Measurements from ENCODE around the gene ZIC1. TPM values are rescaled to one million over a fixed set of nuclear protein-coding genes. Genes with fewer than 3 reads are reported as not detected.

ZIC1 gene
- polyA plus RNA-seq, 1 donor, result 24.8 TPM

DNA sequence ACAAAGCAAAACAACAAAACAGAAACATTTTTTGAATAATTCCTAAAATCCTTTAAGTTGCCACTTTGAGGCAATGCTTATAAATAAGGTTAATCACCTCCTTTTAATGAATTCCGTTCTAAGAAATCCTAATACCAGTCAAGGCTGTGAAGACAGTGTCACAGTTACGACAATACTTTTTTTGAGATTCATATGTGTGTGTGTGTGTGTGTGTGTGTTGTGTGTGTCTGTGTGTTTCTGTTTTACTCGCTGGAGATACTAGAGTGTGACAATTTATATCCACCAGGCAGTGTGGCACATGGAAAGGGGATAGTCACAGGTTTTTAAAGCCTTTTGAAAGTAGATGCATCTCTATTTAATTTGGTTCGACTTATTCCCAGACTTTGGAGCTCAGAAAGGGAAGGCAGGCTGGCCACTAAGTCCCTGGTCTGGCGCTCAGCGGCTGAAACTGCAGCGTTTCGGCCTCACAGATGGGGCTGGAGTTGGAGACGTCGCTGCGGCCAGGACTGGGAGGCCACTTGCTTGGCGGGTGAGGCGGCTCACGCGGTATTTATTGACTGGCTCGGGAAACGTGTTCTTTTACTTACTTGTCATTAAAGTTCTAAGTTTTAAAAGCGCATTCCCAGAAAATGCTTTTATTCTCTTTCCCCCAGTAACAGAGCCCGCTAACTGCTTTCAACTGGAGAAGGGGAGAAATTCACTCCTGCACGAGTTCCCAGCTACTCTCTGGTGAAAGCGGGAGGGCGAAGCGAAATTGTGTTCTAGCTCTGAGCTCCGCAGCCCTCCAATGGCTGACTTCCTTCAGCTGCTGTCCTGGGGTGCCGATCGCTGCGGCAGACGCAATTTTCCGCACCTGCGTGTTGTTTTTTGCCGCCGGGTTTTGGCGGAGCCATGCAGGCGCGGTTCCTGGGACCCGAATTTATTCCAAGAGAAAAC, 13.7 kb downstream of the ZIC1 start:
- DNase-seq (ENCODE audit: low read depth), result no peak

DNA sequence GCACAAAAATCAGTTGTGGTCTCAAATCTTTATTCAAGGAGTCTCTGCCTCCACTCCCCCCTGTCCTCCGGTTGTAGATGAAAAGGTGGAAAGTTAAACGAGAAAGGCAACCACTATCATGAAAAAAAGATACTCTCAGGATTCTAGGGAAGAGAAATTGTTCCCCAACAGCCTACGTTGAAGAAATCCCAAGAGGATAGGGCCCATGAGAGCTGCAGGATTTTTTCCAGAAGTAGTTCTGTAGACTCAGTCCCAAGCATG, 14.3 kb downstream of the ZIC1 start:
- DNase-seq (ENCODE audit: low read depth), result no peak

DNA sequence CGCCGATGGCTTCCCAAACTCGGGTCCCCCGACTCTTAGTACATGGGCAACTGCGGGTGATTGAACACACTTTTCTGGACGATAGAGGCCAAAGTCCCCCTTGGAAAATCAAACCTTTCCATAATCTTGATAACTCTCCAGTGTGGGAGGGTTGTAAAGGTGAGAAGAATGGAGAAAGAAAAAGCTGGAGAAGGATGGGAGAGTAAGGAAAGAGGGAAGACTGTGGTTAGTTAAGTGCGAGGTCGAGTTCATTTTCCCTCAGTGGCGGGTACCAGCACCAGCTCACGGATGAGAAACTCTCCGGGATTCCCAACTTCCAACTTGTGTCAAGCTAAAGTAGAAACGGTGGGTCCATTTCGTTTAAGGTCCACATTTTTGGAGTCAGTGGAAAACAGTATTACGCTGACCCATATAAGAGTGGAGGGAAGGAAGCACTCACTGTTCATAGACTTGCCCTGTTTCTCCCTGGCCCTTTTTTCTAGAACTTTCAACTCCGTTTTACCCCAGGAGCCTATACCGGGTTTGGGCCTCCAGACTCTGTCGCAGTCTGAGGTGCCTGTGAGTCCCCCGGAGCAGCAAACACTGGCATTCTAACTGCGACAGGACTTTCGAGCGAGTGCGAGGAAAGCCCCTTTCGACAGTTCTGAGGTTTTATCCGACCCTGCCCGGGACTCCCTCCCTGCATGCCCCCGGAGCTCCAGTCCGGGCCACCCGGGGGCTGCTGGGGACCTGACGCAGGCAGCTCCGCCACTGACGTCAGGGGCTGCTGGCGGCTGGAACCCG, 14.8 kb downstream of the ZIC1 start:
- no peak for DNase-seq (ENCODE audit: low read depth)

DNA sequence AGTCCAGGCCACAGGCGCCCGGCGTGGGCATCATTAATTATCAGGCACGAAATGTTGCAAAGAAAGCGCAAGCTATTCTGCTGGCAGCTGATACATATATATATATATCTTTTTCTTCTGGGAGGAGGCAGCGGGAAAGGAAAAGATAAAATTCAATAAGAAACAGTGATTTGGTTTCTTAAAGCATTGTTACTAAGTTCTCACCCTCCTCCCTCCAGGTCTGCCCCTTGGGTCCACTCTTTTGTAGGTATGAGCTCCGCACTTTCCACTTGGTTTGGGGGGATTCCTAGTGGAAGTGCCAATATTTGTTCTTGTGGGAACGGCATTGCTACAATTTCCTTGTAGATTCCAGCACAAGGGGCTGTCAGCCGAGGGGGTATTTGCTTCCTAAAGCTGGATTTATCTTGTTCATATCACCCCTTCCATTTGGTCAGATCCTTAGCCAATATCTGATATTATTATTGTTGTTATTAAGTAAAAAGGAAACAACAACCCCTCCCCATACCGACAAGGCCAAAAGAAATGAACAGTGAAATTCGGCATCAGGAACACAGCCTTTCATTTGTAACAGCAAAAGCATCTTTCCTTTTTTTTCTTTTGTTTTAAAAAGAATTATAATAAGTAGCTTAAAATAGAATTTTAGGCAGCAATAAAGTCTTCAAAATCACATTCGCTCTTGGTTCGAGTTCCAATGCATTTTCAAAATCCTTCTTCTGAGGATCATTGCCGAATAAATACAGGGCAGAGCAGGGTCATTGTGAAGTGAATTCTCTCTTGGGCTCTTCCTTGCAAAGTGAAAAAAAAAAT, 15.6 kb downstream of the ZIC1 start:
- DNase-seq (ENCODE audit: low read depth), result no peak

DNA sequence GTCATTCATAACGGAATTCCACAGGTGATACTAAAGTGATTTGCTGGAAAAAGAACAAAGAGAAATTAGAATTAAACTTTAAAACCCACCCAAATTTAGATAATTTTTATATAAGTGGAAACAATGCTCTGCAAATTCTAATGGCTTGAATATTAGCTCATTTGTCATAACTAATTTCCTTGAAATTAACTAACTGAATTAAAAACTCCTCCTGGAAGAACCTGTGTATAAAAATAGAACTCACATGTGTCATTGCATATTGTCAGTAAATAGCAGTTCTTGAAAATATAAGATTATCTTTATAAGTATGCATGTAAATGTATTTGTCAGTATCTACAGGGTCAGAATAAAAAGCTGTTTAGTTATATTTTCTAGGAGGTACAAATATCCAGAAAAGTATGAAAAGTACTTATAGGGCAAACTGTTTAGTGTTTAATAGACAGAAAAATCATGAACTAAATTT, 16.3 kb downstream of the ZIC1 start:
- DNase-seq (ENCODE audit: low read depth), result no peak

DNA sequence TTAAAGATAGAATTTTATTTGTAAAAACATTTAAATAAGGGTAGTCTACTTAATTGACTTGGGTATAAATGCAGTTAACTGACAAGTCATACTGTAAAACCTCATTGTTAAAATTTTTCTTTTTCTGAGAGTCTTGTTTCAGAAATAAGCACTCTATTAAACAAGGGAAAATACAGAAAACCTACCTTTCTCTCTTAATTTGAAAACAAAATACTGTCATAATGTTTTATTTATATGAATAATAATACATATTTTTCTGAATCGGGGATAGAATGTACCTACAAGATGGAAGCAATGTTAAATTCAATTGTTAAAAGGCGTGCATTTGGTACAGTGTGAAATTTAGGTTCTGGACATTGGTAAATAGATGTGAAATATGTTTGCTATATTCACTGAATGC, 17.8 kb downstream of the ZIC1 start:
- no peak for DNase-seq (ENCODE audit: low read depth)

DNA sequence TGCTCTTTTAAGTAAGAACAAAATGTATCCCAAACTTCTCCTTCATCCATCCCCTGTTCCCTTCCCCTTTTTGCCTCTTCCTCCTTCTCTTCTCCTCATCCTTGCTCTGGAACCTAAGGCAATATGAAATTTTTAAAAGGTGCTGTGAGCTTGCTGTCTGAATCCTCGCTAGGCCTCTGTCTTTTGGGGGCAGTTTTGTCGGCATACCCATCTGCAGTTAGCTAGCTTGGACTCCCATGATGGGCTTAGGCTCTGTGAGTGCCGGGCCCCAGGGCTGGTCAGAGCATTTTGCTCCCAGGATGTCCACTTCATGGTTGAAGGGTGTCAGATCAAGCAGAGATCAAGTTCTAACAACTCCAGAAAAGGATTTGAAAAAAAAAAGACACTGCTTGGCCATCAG, 18.6 kb downstream of the ZIC1 start:
- no peak for DNase-seq (ENCODE audit: low read depth)

DNA sequence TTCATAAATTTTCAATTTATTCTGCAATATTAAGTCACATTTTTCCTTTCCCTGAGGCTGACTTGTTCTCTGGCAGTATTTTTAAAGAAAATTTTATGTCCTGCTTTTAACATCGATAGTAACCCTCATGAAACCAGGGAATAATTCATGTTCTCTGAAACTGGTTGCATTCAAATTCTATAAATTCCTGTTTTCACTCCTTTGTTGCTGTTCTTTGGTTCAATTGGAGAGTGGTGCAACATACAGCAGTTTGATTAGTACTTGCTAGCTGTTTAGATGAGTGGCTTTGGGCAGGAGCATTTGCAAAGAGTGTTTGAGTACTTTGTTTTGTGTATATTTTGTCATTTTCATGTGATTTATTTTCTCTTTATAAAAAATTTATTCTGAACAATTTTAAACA, 19.2 kb downstream of the ZIC1 start:
- DNase-seq (ENCODE audit: low read depth), result no peak

DNA sequence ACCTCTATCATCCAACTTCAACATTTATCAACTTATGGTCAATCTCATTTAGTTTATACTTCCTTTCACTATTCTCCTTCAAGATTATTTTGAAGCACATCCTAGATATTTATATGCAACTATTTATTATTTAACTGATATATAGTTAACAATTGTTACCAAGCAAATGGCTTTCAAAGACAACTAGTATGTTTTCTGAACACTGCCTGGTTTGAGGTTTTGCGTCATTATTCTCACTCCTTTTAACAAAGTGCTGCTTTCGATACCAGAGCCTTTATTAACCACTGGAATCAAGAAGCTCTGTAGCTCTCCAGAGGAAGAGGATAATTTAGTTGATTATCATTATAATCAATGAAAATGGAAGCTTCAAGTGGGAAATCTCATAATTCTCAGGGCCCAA, 19.6 kb downstream of the ZIC1 start:
- no peak for DNase-seq (ENCODE audit: low read depth)

DNA sequence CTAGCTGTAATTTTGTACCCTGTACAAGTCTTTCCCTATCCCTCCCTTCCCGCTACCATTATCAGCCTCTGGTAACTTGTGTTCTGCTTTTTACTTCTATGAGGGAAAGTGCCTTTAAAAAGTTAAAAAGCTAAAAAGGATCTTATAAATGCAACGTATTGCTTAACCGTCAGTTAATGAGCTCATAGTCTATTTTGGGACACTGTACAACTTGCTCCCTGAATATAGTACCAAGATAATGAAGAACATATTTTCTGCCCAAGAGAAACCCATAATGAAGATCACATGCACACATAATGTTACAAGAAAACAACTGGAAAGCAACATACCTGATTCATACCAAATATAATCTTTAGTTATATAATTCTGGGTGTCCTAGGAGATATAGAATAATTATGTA, 22.6 kb downstream of the ZIC1 start:
- no peak for DNase-seq (ENCODE audit: low read depth)

DNA sequence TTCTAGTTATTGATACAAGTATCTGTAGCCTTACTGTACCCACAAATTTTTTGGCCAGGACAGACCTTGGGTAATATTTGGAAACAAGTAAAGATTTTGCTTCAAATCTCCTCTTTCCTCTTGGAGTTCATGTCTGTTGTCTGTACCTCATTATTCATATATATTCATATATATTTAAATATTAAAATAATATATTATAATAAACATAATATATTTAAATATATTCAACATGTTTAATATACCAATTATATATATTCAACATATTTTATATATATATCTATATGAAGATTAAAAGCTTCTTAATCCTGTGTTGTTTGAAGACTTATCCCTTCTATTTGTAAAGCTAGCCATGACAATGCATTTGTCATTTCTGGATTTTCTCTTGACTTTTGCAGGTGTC, 38.1 kb downstream of the ZIC1 start:
- no peak for DNase-seq (ENCODE audit: low read depth)

DNA sequence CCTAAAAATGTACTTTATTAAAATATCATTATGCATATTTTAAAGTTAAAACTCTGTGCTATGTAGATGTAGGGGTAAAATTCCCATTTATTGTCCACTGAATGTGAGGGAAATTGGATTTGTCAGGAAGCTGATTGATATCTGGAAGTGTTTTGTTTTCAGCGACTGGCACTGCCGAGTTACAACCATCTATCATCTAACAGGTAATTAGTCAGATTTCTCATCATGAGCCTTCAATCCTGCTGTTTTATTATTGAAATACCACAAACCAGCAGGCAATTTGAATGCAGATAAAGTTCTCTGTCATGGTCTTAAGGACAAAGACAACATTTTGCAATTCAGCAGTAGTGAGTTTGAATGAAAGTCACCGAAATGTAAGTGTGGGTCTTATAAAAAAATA, 40.5 kb downstream of the ZIC1 start:
- DNase-seq (ENCODE audit: low read depth), result no peak

DNA sequence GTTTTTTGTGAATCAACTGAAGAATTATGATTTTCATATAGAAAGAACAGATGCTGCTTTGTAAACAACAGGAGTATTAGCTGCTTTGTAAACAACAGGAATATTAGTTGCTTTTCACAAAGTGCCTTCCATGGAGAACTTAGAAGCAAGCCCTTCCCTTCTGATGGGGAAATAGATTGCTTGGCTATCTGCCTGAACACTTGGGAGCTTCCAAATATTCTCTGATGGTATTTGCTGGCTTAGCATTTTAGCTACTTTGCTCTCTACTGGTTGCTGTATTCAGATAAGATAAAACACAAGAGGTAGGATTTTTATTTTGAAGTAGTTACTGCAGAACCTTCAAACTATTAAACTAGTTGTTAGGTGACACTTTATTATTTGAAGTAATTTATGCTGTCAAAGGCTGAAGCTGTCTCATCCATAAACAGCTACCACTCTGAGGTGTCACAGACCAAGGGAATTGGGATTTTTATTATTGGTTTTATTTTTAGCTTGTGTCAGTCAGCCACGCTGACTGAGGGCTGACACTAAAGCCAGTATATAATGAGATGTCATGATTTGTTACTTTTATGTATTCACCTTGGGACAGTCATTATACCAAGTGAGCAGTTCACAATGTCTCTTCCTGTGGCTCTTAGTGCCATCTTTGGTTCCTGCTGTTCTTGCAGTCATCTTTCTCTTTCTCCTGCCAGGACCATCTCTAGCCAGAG, 50.0 kb downstream of the ZIC1 start:
- DNase-seq (ENCODE audit: low read depth), result no peak

DNA sequence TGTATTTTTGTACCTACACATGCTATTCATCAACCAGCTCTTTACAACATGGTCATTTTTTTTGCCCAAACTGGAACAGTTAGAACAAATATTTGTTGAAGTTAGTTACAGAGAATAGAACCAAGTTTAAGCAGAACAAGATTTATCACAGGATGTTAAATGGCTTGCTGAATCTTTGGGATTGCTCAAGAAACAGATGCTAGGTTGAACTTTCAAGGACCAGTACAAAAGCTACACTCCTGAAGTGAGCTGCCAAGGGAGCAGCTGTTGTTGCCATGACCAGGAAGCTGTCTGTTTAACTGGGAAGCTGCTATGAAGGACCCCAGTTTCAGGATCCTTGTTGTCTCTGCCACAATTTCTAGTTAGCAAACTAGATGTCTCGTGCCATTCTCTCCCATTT, 53.7 kb downstream of the ZIC1 start:
- no peak for DNase-seq (ENCODE audit: low read depth)

Other genes starting within 250 kb of the ZIC1 start
- gene ZIC4, start 2.8 kb upstream of the ZIC1 start, polyA plus RNA-seq (ENCODE audit: insufficient read length), result 8.5 TPM

Data from forelimb muscle (tissue), 1 donor.